Measurements from ENCODE around the gene PPP3R2.

Gene PPP3R2

DNA sequence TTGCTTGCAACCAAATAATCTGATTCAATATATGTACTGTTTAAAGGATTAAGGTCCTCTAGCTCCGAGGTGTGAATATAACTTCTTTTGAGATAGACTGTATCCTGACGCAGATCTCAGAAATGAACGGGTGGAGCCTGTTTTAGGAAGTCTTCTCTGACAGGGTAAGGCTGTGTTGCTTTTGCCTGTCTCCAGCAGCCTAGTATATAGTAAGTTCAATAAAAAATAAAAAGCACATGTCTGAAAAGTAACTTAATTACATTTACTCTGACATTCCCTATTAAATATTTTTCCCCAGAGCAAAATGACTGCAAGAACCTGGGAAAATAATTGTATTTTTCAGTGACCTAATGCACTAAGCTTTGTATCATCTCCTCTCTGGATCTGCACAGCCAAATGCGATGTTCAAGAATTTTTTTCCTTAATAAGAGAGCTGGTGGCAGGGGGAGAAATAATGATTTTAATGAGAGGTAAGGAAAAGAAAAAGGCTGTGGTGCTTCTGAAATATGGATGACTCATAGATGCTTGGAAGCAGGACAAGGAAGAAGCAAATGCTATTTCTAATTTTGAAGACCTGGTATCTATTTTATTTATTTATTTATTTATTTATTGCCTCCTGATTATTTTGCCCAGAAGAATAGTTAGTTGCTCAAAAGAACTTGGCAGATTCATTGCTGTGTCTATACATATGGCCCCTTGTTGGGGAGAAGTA is 7.3 kb downstream of the PPP3R2 start:
- no peak overlapping the region for H3K4me3 ChIP-seq (ENCODE audit: low read depth in 1 of 2, low read length in 1 of 2)
- peaks cover 16% of the 10 kb centered on the region for H3K27me3 ChIP-seq
- TF ChIP-seq, protein P1, sequence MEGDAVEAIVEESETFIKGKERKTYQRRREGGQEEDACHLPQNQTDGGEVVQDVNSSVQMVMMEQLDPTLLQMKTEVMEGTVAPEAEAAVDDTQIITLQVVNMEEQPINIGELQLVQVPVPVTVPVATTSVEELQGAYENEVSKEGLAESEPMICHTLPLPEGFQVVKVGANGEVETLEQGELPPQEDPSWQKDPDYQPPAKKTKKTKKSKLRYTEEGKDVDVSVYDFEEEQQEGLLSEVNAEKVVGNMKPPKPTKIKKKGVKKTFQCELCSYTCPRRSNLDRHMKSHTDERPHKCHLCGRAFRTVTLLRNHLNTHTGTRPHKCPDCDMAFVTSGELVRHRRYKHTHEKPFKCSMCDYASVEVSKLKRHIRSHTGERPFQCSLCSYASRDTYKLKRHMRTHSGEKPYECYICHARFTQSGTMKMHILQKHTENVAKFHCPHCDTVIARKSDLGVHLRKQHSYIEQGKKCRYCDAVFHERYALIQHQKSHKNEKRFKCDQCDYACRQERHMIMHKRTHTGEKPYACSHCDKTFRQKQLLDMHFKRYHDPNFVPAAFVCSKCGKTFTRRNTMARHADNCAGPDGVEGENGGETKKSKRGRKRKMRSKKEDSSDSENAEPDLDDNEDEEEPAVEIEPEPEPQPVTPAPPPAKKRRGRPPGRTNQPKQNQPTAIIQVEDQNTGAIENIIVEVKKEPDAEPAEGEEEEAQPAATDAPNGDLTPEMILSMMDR (IDR thresholded peaks at IDR 0.05): no peak
- no peaks in the 10 kb centered on the region for H3K9me3 ChIP-seq
- no peak overlapping the region for H3K27ac ChIP-seq
- H3K36me3 ChIP-seq: no peaks in the 10 kb centered on the region
- peaks cover 6 to 16% of the 10 kb centered on the region in 2 experiments for H3K4me1 ChIP-seq (ENCODE audit: control insufficient read depth in 1 of 2, insufficient read depth in 1 of 2, low read depth in 1 of 2, low read length in 1 of 2)

DNA sequence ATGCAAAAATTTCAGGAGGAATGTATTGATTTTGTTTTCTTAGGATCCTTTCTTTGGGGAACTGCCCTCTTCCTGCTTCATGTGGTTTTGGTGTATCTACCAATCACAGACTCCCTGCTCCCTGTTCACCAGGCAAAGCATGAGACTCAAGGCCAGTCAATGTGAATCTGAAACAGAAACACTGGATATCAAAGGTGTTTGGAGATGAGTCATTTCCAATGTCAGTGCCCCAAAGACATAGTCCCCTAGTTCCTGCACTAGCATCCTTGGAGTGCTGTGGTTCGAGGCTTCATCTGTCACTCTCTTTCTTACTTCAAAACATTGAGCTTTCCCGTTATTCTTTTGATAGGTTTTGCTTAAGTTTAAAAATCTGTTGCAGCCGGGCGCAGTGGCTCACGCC is 8.1 kb downstream of the PPP3R2 start:
- H3K9me3 ChIP-seq: no peaks in the 10 kb centered on the region
- TF ChIP-seq, protein P1 (IDR thresholded peaks at IDR 0.05): no peak
- H3K27ac ChIP-seq: peak overlapping the region; percentile 80
- peaks cover 6 to 16% of the 10 kb centered on the region in 2 experiments for H3K4me1 ChIP-seq (ENCODE audit: control insufficient read depth in 1 of 2, insufficient read depth in 1 of 2, low read depth in 1 of 2, low read length in 1 of 2)
- H3K27me3 ChIP-seq: peaks cover 9% of the 10 kb centered on the region
- no peak overlapping the region for H3K4me3 ChIP-seq (ENCODE audit: low read depth in 1 of 2, low read length in 1 of 2)
- no peaks in the 10 kb centered on the region for H3K36me3 ChIP-seq

DNA sequence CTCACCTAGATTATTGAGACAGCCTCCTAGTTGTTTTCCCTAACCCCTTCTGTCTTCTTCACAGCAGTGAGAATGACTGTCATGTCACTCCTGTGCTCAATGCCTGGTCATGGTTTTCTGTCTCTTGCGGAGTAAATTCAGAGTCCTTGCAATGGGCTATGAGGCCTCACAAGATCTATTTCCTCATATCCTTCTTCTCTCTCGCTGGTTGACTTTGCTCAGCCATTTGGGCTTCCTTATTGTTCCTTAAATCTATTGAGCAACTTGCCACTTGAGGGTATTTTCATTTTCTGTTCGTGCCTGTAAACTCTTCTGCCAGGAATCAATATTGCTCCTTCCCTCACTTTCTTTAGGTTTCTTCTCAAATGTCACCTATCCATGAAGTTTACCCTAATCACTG is 9.0 kb downstream of the PPP3R2 start:
- TF ChIP-seq, protein P1 (IDR thresholded peaks at IDR 0.05): no peak

DNA sequence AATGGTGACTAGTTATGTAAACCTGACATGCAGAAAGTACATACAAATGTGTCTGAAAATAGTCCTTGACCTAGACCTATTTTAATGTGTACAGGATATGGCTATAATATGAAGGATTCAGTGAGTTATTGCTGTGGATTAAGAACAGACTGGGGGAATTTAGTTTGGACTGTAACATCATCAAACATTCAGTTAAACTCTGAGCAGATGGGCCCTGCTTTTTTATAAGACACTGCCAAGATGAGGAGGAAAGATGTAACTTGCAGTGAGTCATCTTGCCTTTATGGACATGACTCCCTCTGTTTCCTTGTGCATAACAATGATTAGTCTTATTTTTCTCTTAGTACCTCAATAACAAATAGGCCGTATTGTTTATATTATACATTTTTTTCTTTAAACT is 12.2 kb downstream of the PPP3R2 start:
- TF ChIP-seq, protein P1 (IDR thresholded peaks at IDR 0.05): no peak
- Histone ChIP-seq H3K36me3 (no peaks in the 10 kb centered on the region), H3K9me3 (no peaks in the 10 kb centered on the region), H3K27me3 (no peaks in the 10 kb centered on the region), H3K4me3 (ENCODE audit: low read depth in 1 of 2, low read length in 1 of 2) (no peak overlapping the region), H3K27ac (no peak overlapping the region), H3K4me1 (ENCODE audit: control insufficient read depth in 1 of 2, insufficient read depth in 1 of 2, low read depth in 1 of 2, low read length in 1 of 2) (peaks cover 6 to 23% of the 10 kb centered on the region in 2 experiments)

More for the DNA sequence above, 9.0 kb downstream of the PPP3R2 start:
- Histone ChIP-seq H3K36me3 (no peaks in the 10 kb centered on the region), H3K27me3 (no peaks in the 10 kb centered on the region), H3K9me3 (no peaks in the 10 kb centered on the region), H3K4me3 (ENCODE audit: low read depth in 1 of 2, low read length in 1 of 2) (peak overlapping the region; percentile 2 to 7), H3K4me1 (ENCODE audit: control insufficient read depth in 1 of 2, insufficient read depth in 1 of 2, low read depth in 1 of 2, low read length in 1 of 2) (peaks cover 6 to 16% of the 10 kb centered on the region in 2 experiments), H3K27ac (peak overlapping the region; percentile 80)

DNA sequence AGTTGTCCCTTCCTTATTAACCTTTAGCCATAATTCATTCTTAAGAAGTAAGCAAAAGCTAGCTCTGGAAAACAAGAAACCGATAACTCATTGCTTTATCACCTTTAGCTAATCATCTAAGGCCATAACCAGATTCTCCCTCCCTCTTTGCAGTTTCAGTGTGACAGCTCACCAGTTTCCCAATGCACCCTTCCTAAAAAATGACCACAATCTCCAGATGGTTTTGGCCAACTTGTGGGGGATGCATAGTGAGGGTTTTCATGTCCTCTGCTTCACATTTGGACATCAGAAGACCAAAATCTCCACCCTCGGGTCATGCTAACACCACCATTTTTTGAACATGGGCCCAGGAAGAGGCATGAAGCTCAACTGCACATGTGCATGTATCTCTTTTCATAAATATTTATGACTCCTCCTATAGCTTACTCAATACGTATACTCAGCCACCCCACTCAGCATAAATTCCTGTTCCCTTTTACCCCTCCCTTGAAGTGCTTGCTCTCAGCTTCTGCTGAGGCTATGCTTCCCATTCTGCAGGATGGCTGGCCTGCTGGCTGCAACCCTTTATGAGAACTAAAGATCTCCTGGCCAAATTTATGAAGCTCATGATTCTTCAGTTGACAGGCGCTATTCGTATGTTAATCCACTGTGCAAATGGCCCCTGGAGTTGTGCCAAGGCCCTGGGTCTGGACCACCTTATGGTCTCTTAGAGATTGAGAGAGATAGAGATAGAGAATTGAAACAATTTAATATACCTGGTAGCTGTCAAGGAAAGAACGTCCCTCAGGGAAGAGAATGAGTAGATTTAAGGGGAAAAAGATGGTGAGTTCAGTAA is 14.8 kb downstream of the PPP3R2 start:
- Histone ChIP-seq H3K27me3 (no peaks in the 10 kb centered on the region), H3K9me3 (no peaks in the 10 kb centered on the region), H3K4me1 (ENCODE audit: control insufficient read depth in 1 of 2, insufficient read depth in 1 of 2, low read depth in 1 of 2, low read length in 1 of 2) (peaks cover 0 to 7% of the 10 kb centered on the region in 2 experiments), H3K27ac (no peak overlapping the region), H3K4me3 (ENCODE audit: low read depth in 1 of 2, low read length in 1 of 2) (no peak overlapping the region), H3K36me3 (no peaks in the 10 kb centered on the region)
- TF ChIP-seq, protein P1 (IDR thresholded peaks at IDR 0.05): no peak
